RCC 7860 (cell line): ENCODE measurements around the gene ARID1B.

ENCODE experiments used
- DNase-seq: peaks from one replicate; pipeline ENCODE4 v3.0.0-alpha.2; 2015; ENCODE audit warnings: low spot score
- FAIRE-seq: peaks from 2 replicates; lab custom pipeline; 2012; peaks lifted over from hg19 to GRCh38; lab: Jason Lieb, UNC

Gene ARID1B

GRCh38 chr6:157168471-157168870 is 391.3 kb downstream of the ARID1B start:
- FAIRE-seq, result no peak
- no peak for DNase-seq

- DNase-seq, result no peak
Observed at GRCh38 chr6:157169226-157169625, 392.0 kb downstream of the ARID1B start.

GRCh38 chr6:157169656-157170055 is 392.5 kb downstream of the ARID1B start:
- no peak for FAIRE-seq
- no peak for DNase-seq

More at GRCh38 chr6:157169226-157169625, 392.0 kb downstream of the ARID1B start:
- no peak for FAIRE-seq

GRCh38 chr6:157170535-157170934 is 393.4 kb downstream of the ARID1B start:
- no peak for DNase-seq
- no peak for FAIRE-seq

GRCh38 chr6:157171801-157172200 is 394.6 kb downstream of the ARID1B start:
- FAIRE-seq (no peak), DNase-seq (no peak)

GRCh38 chr6:157172231-157172701 is 395.1 kb downstream of the ARID1B start:
- no peak for DNase-seq
- FAIRE-seq, result no peak

- DNase-seq (no peak), FAIRE-seq (no peak)
Observed at GRCh38 chr6:157172830-157173536, 395.8 kb downstream of the ARID1B start.

GRCh38 chr6:157173776-157174175 is 396.6 kb downstream of the ARID1B start:
- DNase-seq (no peak), FAIRE-seq (no peak)

GRCh38 chr6:157174731-157175130 is 397.6 kb downstream of the ARID1B start:
- no peak for DNase-seq
- no peak for FAIRE-seq

- DNase-seq (no peak), FAIRE-seq (no peak)
Observed at GRCh38 chr6:157177731-157178336, 400.7 kb downstream of the ARID1B start.

- DNase-seq, result no peak
- no peak for FAIRE-seq
Observed at GRCh38 chr6:157181649-157182048, 404.5 kb downstream of the ARID1B start.

- DNase-seq, result no peak
- no peak for FAIRE-seq
Observed at GRCh38 chr6:157182503-157183264, 405.5 kb downstream of the ARID1B start.

- FAIRE-seq, result no peak
- DNase-seq, result peak; percentile 9
Observed at GRCh38 chr6:157184202-157185015, 407.2 kb downstream of the ARID1B start.

GRCh38 chr6:157185171-157185570 is 408.0 kb downstream of the ARID1B start:
- FAIRE-seq (no peak), DNase-seq (no peak)

GRCh38 chr6:157185986-157186385 is 408.8 kb downstream of the ARID1B start:
- DNase-seq (no peak), FAIRE-seq (no peak)

- DNase-seq, result no peak
- no peak for FAIRE-seq
Observed at GRCh38 chr6:157186785-157187181, 409.6 kb downstream of the ARID1B start.

- DNase-seq (no peak), FAIRE-seq (no peak)
Observed at GRCh38 chr6:157187182-157188083, 410.3 kb downstream of the ARID1B start.

GRCh38 chr6:157188213-157188612 is 411.0 kb downstream of the ARID1B start:
- no peak for FAIRE-seq
- DNase-seq, result no peak

GRCh38 chr6:157193443-157193996 is 416.3 kb downstream of the ARID1B start:
- DNase-seq (no peak), FAIRE-seq (no peak)

GRCh38 chr6:157194110-157194509 is 416.9 kb downstream of the ARID1B start:
- FAIRE-seq, result no peak
- no peak for DNase-seq
